ENCODE measurements around the gene CNIH3.
"Not testable (repeated sequence)": the region's sequence is repeated elsewhere in the genome, so short reads cannot be mapped to it uniquely, and the experiment has no call there.

Gene CNIH3

DNA sequence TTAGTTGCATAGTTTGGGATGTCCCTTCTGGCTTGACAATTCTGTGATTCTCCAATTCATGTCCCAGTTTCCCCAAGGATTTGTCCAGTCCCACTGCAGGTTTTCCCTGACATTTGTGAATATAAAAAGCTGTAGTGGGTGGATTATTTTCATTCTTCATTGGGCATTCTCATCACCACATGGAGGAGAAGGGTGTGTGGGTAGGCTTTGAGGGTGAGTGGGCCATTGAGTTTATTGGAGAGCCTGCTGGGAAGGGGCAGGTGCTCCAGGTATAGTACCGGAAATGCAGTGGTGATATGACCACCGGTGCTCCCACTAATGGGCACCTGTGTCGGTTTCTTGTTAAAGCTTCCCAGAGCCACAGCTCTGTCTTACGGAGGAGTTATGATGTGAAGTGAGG lies 74.5 kb downstream of the CNIH3 start:
- no peak for DNase-seq

DNA sequence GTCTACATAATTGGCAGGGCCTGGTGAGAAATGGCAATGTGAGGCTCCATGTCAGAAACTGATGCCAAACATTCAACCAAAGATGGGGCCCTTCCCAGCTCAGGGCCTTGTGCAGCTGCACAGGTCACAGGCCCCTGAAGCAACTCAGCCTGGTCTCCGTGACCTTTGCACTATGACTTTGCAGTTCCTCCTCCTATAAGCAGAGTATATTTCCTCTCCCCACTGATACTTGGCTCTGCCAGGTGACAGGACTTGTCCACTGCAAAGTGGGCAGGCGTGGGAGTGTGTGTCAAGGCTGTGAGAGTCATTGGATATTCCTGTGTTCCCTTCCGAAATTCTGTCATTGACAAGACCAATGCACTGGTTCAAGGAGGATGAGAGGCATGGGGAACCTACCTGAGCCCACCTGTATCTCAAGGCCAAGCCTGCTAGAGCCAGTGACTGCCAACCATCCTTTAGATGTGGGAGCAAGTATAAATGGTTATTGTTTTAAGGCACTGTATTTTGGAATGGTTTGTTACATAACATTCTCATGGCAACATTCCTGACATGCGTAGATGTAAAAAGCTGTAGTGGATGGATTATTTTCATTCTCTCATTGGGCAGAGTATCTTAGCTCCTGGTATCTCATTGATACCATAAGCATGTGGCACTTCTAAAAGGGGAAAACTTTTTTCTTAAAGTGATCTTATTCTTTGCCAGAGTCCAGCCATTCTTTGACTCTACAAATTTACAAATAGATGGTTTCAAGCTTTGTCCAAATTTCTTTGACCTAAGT lies 75.2 kb downstream of the CNIH3 start:
- DNase-seq: no peak

DNA sequence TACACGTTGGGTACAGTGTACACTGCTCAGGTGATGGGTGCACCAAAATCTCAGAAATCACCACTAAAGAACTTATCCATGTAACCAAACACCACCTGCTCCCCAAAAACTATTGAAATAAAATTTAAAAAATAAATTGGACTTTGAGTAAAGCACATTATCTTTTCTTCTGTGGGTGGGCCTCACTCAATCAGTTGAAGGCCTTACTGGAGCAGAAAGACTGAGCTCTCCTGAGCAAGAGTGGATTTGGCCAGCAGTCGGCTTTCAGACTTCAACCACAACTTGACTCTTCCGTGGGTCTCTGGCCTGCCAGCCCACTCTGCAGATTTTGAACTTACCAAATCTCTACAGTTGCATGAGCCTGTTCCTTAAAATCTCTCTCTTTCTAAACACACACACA lies 78.9 kb downstream of the CNIH3 start:
- DNase-seq: no peak

DNA sequence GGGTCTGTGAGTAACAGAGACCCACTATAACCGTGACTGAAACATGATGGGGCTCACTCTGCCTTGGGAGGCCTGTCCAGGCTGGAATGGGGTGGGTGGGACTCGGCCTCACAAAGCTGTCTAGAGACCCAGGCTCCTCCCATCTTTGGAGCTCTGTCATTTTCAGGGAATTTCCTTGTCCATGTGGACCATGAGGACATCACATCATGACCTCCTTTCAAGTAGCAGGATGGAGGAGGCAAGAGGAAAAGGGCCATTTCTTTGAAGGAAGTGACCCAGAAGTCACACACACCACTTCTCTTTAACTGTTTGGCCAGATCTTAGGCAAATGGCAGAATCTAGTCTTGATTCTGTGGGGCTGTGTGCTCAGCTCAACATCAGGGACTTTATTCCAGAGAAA lies 79.9 kb downstream of the CNIH3 start:
- DNase-seq: no peak

DNA sequence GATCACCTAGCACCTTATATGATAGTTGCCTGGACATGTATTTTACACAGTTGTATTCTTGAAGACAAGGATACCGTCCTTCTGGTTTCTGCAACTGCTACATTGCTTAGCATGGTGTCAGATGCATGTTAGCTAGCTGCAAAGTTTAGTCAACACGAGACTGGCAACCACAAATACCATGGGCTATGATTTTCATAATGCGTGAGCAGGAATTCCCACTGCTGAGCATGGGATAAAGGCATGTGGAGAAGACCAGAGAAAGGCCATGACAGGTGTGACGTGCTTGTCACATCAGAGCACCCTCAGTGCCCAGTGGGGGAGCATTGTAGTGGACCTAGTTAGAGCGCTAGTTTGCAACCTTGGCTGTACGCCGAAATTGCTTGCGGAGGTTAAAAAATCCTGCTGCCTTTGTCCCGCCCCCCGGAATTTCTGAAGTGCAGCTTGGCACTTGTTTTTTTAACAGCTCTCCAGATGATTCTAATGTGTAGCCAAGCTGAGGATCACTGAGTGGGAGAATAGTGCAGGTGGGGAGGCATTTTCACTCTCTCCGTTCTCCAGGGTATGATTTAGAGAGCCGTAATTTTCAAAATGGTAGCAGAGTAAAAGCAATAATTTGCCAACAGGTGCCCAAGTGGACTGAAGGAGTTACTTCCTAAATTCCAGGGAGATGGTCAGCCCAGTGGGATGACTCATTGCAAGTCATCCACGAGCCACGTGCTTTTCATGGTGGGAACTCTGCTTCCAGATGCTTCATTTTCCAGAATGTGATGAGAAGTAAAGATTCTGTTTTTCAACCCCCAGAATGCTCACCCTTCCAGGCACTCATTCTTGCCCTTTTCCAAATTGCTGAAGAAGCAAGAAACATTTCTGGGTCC lies 81.0 kb downstream of the CNIH3 start:
- DNase-seq: no peak

DNA sequence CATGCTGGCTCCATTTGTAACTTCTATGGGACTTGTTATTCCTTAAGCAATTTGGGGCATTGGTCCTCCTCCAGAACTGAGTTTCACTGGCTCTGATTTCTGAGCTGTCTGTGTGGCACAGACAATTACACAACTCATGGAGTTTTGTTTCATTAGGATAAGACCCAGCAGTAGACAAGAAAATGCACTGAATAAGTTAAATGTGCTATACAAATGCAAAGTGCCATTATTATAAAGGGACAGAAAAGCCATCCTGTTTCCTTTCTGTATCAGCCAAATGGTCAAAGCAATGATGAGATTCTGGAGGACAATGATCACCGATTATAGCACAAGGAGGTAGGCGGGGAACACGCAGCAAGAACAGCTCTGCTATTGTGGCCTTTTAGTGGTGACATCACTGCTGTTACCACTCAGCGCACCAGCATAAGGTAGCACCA lies 81.9 kb downstream of the CNIH3 start:
- peak in 1 of 2 experiments; percentile 42 for DNase-seq

DNA sequence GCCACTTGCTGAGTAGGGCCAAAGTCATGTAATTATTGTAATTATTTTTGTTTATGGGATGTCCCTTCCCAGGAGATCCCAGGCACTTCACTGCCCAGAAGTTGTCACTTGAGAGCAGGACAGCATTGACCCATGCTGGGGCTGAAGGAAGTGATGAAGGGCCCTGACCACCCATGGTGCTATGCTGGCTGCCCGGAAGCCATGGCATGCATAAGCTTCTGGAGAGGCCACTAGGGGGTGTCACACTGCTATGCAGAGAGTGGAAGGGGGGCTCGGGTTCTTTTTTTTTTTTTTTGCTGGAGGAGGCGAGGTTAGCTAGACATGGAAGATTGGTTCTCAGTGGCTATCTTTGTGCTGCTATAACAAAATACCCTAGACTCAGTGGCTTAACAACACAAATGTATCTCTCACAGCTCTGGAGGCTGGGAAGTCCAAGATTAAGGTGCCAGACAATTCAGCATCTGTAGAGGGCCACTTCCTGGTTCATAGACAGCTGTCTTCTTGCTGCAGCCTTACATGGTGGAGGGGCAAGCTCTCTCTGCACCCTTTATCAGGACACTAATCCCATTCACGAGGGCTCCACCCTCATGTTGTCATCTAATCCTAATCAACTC lies 84.9 kb downstream of the CNIH3 start:
- DNase-seq: no peak

DNA sequence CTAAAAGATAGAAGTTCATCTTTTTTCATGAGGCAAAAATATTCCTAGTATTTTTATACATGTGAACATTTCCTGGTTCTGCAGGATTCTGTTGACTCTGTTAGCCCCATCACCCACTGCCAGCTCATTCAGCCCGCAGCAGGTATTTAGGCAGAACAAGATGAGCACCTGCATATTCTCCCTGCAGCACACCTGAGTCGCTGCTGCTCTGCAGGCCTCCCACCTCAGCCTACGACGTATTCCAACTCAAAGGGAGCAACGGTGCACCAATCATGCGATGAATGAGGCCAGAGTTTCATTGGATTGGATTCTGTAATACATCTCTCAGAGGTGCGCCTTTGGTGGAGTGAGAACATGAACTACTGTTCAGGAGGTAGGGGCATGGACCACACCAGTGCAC lies 87.6 kb downstream of the CNIH3 start:
- DNase-seq: no peak

DNA sequence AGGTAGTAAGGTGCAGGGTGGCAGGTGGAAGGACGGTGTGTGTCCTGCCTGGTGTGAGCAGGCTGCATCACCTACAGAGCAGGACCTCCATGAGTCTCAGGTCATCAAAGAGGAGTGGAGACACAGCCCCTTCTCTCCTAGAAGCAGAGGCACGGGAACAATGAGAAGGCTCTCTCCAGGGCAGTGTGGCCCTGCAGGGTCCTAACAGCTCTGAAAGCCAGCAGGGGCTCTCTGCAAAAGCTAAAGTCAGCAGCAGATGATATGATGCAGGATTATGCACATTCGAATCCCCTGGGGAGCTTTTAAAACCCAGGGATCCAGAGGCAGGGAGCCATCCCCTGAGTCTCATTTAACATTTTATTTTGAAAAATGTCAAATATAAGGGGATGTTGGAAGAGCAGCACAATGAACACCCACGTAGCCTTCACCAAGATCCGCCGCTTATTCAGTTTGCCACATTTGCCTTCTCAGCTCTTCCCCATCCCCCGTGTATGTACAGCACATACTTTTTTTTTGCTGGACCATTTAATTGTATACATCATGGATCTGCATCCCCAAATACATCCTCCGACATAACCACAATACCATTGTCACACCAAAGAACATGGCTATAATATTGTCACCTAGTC lies 88.1 kb downstream of the CNIH3 start:
- no peak for DNase-seq

DNA sequence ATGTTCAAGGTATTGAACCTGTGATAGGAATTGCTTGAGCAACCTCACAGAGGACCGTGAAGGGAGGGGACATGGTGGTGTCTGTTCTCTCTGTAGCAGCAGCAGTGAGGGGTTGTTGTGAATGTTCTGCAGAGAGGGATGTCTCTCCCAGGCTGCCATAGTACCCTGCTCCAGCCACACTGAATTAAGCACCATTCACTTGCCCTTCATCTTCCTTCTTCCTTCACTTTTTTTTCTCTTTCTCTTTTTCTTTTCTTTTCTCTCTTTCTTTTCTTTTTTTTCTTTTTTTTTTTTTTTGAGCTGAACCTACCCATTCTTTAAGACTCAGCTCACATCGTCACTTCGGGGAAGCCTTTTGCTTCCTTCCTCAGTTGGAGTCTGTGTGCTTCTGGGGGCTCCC lies 89.5 kb downstream of the CNIH3 start:
- no peak for DNase-seq

DNA sequence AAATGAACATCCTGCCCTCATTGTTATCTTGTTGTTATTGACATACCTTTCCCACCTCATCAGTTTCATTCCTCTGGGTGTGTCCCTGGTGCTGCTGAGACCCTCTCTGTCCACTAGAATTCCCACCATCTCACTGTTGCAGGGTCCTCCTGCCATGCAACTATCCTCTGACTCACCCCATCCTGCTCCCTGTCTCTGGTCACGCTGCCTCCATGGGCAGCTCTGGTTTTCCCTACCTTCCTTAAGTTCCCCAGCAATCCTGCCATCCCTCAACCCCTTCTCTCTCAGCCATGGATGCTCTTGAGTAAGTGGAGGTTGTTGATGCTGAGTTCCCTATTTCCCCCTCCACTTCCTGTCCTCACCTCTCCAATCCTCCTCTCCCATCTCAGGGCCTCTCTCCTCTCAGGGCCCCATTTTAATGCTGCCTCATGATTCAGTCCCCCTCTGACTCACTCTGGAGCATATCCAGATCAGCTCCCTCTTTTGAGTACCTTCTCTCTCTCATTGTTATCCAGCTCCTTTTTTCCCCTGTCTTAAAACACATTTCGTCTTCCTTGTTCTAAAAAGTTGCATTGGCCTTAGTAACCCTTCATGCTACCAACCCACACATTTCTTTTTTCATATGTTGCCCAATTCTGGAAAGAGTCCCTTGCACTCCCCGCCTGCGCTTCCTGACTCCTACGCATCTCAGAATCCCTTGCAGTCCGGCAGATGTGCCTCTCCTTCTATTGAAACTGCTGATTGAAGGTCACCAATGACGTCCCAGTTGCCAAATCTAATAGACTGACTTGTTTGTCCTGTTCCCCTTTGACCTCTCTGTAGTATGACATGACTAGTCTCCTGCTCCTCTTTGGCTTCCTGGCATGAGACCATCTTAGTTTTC lies 92.0 kb downstream of the CNIH3 start:
- no peak for DNase-seq

DNA sequence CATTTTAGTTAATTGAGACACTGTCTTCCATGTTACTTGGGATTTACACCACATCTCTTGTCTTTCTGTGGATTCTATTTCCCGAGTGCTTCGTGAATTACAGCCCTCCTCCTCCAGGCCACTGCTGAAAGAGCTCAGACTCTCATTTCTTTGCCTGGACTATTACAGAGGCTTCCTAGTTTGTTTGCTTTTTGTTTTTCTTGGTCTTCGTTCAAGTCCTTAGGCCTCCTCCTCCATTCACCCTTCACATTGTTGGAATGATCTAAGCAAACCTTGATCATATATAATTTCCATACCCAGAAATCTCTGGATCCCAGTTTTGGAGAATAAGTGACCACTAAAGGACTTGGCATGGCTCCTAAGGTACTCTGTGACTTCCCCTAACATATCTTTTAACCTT lies 94.1 kb downstream of the CNIH3 start:
- no peak for DNase-seq

DNA sequence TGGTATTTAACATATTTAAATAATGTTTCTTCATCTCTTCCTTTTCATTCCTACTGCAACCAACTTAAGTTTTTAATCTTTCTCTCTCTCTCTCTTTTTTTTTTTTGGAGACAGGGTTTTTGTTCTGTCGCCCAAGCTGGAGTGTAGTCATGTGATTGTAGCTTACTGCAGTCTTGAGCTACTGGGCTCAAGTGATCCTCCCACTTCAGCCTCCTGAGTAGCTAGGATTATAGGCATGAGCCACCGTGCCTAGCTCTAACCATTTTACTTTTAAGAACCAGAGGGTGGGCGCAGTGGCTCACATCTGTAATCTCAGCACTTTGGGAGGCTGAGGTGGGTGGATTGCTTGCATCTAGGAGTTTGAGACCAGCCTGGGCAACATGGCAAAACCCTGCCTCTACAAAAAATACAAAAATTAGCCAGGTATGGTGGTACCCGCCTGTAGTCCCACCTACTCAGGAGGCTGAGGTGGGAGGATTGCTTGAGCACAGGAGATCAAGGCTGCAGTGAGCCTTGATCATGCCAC lies 95.2 kb downstream of the CNIH3 start:
- DNase-seq: not testable (repeated sequence)

DNA sequence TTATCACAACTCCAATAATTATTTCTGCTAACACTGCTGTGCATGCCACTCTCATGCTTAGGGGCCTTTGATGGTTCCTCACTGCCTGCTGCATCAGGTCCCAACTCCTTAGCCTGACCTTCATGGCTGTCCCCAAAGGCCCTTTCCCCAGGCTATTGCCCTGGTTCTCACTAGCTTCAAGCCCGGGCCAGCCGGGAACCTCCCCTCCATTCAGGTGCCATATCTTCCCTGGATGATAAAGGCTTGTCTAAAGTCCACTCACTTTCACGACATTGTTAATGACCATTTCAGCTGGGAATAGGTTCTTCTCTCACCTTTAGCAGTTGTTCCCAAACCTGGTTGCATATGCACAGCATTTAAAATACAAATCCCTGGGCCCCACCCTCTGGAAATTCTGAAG lies 95.8 kb downstream of the CNIH3 start:
- no peak for DNase-seq

DNA sequence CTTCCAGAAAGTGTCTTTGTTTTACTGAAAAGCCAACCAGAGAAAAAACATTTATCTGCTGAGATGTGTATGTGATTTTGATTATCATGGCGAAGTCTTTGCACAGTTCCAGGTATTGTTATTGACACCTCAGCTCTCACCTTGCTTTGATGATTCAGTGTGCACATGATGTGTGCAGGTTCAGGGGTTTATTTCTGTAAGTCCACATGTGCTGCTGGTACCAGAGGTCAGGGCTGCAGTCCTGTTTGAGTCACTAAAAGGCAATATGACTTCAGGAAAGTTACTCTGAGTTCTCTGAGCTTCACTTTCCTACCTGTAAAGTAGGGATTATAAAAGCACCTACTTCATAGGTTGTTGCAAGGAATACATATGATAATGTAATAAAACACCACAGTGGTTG lies 97.1 kb downstream of the CNIH3 start:
- DNase-seq: no peak

DNA sequence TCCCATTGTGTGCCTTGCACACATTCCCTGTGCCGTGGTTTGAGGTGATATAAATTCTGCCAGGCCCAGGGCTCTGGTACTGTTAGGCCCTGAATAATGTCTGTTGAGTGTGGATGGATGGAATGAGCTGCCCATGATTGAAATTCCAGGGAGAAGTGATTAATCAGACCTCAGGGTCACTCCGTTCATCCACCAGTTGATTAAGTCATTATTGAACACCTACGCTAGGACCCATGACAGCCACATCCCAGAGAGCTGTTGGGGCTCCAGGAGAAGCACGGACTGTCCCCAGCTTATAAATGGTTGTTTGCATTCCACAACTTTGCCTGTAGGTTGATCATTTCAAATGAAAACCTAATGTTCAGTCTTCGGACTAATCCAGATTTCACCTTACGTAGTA lies 98.4 kb downstream of the CNIH3 start:
- no peak for DNase-seq

DNA sequence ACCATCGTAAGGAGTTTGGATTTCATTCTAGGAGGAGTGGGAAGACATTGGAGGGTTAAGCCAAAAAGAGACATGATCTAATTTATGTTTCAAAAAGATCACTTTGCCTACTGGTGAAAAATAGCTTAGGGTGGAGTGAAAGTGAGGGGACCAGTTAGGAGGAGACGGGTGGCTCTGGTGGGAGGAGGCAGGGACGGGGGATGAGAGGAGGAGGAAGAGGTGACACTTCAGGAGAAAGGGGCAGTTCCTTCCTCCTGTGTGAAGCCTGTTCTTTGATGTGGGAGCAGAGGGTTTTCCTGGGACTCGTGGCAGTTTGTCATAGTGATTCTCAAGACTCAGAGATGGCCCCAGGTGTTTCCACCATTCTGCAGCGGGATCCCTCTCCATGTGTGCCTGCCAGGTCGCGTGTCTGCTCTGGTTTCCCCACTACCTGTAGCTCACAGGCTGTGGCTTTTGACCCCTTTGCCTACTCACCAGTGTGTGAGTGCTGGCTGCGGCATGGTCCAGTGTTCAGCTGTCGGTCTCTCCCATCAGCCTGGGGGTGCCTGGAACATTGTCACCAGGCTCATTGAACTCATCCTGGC lies 102.4 kb downstream of the CNIH3 start:
- DNase-seq: no peak

DNA sequence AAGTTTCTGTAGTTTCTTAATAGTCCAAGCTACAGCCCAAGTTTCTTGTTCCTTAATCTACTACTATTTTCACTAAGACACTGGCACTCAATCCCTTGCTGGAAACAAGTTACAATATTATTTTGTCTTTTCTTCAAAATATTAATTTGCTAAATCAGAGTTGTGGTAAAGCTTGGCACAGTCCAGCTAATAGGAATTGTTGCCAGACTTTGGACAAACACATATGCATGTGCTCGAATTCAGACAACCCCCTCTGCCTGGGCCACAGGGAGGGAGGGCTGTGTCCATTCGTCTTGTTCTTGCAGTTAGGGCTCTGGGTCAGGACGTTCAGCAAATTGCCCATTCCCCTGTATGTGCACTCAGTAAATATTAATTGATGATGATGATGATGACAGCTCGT lies 103.6 kb downstream of the CNIH3 start:
- no peak for DNase-seq

DNA sequence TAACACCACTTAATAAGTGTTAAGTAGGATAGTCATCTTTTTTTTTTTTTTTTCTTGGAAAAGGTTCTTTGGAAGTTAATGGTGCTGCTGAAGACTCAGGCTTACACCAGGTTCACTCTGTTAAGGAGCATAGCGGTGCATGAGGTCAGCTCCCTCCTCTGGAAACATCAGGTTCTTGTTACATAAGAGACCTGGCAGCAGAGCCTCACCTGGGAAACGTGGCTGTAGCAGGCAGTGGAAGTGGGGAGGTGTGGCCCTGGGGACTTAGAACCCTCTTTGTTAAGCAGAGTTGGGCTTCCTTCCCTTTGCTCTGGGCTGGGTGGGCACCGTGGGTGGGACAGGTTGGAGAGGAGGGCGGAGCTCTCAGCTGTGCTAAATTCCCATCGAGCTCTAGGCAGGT lies 104.1 kb downstream of the CNIH3 start:
- DNase-seq: no peak

DNA sequence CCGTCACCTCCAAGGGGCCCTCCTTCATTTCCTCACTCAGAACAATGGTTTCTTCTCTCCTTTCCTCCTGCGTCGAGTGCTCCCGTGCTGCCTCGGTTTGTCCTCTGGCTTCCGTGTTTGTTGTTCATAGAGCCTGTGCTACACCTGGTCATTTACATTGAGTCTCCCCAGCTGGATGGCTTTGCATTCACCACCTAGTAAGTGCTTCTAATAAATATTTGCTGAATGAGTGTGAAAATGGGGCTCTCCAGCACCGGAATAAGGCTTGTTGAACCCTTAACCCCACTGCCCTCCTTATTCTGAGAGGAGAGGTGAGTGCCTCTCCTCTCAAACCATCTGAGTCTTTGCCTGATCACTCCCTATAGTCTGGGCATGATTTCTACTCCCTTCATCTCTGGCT lies 104.9 kb downstream of the CNIH3 start:
- no peak for DNase-seq

DNA sequence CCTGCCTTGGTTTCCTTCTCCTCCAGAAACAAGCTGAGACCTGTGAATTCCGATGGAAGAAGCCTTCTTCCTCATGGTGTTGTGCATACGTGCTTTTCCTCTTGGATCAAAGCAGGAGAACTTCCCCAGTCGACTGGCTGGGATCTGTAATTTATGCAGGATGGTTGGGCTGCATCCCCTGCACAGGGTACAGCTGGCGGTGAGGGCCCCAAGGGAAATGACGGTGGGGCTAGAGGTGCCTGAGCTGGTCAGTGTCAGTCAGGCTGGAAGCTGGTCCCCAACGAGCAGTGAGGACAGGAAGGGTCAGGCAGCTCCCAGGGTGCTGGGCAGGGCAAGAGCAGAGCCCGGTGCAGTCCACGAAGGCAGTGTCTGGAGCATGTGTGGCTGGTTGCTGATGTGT lies 106.7 kb downstream of the CNIH3 start:
- DNase-seq: no peak

DNA sequence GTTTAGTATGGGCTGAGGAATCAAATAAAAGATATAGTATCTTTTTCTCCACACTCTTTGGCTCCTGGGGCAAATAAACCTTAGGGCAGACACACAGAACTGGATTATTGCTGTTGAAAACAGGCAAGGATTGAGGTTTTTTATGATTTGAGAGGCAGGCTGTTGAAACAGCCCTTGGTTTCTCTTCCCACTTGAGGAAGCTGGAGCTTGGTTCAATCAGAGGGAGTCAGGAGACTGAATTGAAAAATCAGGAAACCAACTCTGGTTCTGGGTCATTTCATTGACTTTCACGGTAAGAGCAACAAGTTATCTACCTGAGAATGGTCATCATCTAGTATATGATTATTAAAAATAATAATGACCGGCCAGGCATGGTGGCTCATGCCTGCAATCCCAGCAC lies 108.4 kb downstream of the CNIH3 start:
- no peak for DNase-seq

Data from NCI-H2081 (cell line).